Upper lobe of left lung (tissue), 6 donors: ENCODE measurements around the gene IL1RAPL1. TPM values are rescaled to one million over a fixed set of nuclear protein-coding genes. Genes with fewer than 3 reads are reported as not detected.

Experiments
- ATAC-seq, 2 donors: fragments of 200-7000 bp; cut with Tn5 transposase; one replicate each; pipeline ENCODE4 v1.9.1; 2022; ENCODE audit warnings: mild to moderate bottlenecking in 2 of 2, moderate library complexity in 2 of 2; ENCODE audit not compliant: low FRiP score in 2 of 2
- DNase-seq, 2 donors: peaks; one replicate each; pipeline ENCODE4 v3.0.0-alpha.2; 2019 to 2020
- H3K27ac ChIP-seq, 4 donors: fragments of 200-600 bp; sonication (generic); one replicate each; pipeline ENCODE4 v1.5.1; 2016 to 2019
- H3K27me3 ChIP-seq, 4 donors: fragments of 200-600 bp; sonication (generic); one replicate each; pipeline ENCODE4 v1.5.1; 2017 to 2019
- H3K36me3 ChIP-seq, 4 donors: fragments of 200-600 bp; sonication (generic); one replicate each; pipeline ENCODE4 v1.5.1; 2016 to 2019
- H3K4me1 ChIP-seq, 4 donors: fragments of 200-600 bp; sonication (generic); one replicate each; pipeline ENCODE4 v1.5.1; 2018 to 2019
- H3K4me3 ChIP-seq, 4 donors: fragments of 200-600 bp; sonication (generic); one replicate each; pipeline ENCODE4 v1.5.1; 2017 to 2019; ENCODE audit warnings: mild to moderate bottlenecking in 2 of 4, moderate library complexity in 1 of 4
- H3K9me3 ChIP-seq, 4 donors: fragments of 200-600 bp; sonication (generic); one replicate each; pipeline ENCODE4 v1.5.1; 2018 to 2019
- CTCF ChIP-seq, 6 experiments: fragments of 450-650 bp in 4 of 6; fragments of 200-600 bp in 2 of 6; sonication (generic) in 2 of 6; IDR thresholded peaks; one replicate each; pipeline ENCODE4 v1.5.1; 2016 to 2019; ENCODE audit warnings: antibody characterized with exemption in 6 of 6
- EP300 ChIP-seq, 4 donors: sonication (generic); formaldehyde crosslinking; IDR thresholded peaks; one replicate each; pipeline ENCODE4 v1.5.1; 2017; ENCODE audit warnings: antibody characterized with exemption in 4 of 4, control low read depth in 2 of 4
- POLR2A ChIP-seq, 4 donors: fragments of 450-650 bp; IDR thresholded peaks; one replicate each; pipeline ENCODE4 v1.5.1; 2016 to 2017; ENCODE audit warnings: antibody characterized with exemption in 4 of 4, mild to moderate bottlenecking in 2 of 4
- POLR2AphosphoS5 ChIP-seq, 2 donors: sonication (generic); formaldehyde crosslinking; IDR thresholded peaks; one replicate each; pipeline ENCODE4 v1.5.1; 2017; ENCODE audit warnings: antibody characterized with exemption in 2 of 2
- WGBS, 2 donors: methylation state at CpG; one replicate each; pipeline ENCODE4 v1.1.5; 2017 to 2018; 5-methylcytosine and 5-hydroxymethylcytosine counted together
- total RNA-seq, 6 donors: library from RNA; depleted of rRNA in 4 of 6; stranded (reverse); fragments of >200 nt in 4 of 6; gene quantifications; one replicate each; pipeline versions ENCODE4 v1.1.0 to v1.2.1, GENCODE V29; 2016 to 2021
- donor health status: DM: no; HTN: no; CAD: no; lungs with moderate emphysema.
- donor health status: DM: no; HTN: yes; CAD: no; lungs with severe emphysema.

The IL1RAPL1 gene
- total RNA-seq, 6 donors from 2014 or later, result 0.09 to 0.46 (median 0.33) TPM; not detected in 3

GRCh38 chrX:29813174-29813573, 1225.9 kb downstream of the IL1RAPL1 start:
- Histone ChIP-seq H3K4me3 (no peak overlapping the region), H3K36me3 (no peaks in the 10 kb centered on the region), H3K27me3 (no peaks in the 10 kb centered on the region), H3K4me1 (no peaks in the 10 kb centered on the region), H3K27ac (no peak overlapping the region), H3K9me3 (no peaks in the 10 kb centered on the region)
- TF ChIP-seq POLR2A (IDR thresholded peaks at IDR 0.05) (no peak), EP300 (IDR thresholded peaks at IDR 0.05) (no peak), POLR2AphosphoS5 (IDR thresholded peaks at IDR 0.05) (no peak), CTCF (IDR thresholded peaks at IDR 0.05) (no peak)
- ATAC-seq, result no peak
- DNase-seq, result no peak

GRCh38 chrX:29824176-29824906, 1237.1 kb downstream of the IL1RAPL1 start:
- 48 to 65% methylated on average over 6 of the region's 6 CpGs for WGBS, 2 donors
- no peak for DNase-seq
- TF ChIP-seq CTCF (IDR thresholded peaks at IDR 0.05) (no peak), POLR2A (IDR thresholded peaks at IDR 0.05) (no peak), POLR2AphosphoS5 (IDR thresholded peaks at IDR 0.05) (no peak), EP300 (IDR thresholded peaks at IDR 0.05) (no peak)
- Histone ChIP-seq H3K36me3 (no peaks in the 10 kb centered on the region), H3K27ac (no peak overlapping the region), H3K4me3 (no peak overlapping the region), H3K27me3 (no peaks in the 10 kb centered on the region), H3K4me1 (no peaks in the 10 kb centered on the region), H3K9me3 (no peaks in the 10 kb centered on the region)
- ATAC-seq, result no peak

- WGBS, 2 donors, result 90 to 95% methylated on average over 5 of the region's 5 CpGs
- no peak for TF ChIP-seq POLR2A (IDR thresholded peaks at IDR 0.05)
- no peak for TF ChIP-seq EP300 (IDR thresholded peaks at IDR 0.05)
- TF ChIP-seq CTCF (IDR thresholded peaks at IDR 0.05), result no peak
- TF ChIP-seq POLR2AphosphoS5 (IDR thresholded peaks at IDR 0.05), result no peak
- DNase-seq (no peak), ATAC-seq (no peak)
- Histone ChIP-seq H3K4me1 (no peaks in the 10 kb centered on the region), H3K27ac (no peak overlapping the region), H3K4me3 (no peak overlapping the region), H3K27me3 (no peaks in the 10 kb centered on the region), H3K36me3 (no peaks in the 10 kb centered on the region), H3K9me3 (no peaks in the 10 kb centered on the region)
These were observed 1239.5 kb downstream of the IL1RAPL1 start for GRCh38 chrX:29826742-29827141.

- Histone ChIP-seq H3K36me3 (no peaks in the 10 kb centered on the region), H3K27me3 (no peaks in the 10 kb centered on the region), H3K4me3 (no peak overlapping the region), H3K9me3 (peaks cover 0 to 5% (median 0%) of the 10 kb centered on the region in 4 donors), H3K4me1 (no peaks in the 10 kb centered on the region), H3K27ac (no peak overlapping the region)
- TF ChIP-seq POLR2A (IDR thresholded peaks at IDR 0.05) (no peak), CTCF (IDR thresholded peaks at IDR 0.05) (no peak), POLR2AphosphoS5 (IDR thresholded peaks at IDR 0.05) (no peak), EP300 (IDR thresholded peaks at IDR 0.05) (no peak)
- WGBS, 2 donors, result 67 to 73% methylated on average over 2 of the region's 2 CpGs
- ATAC-seq, result no peak
- DNase-seq, result no peak
These were observed 1247.1 kb downstream of the IL1RAPL1 start for GRCh38 chrX:29834311-29834710.

GRCh38 chrX:29834764-29835163, 1247.5 kb downstream of the IL1RAPL1 start:
- Histone ChIP-seq H3K9me3 (peaks cover 0 to 5% (median 0%) of the 10 kb centered on the region in 4 donors), H3K27me3 (no peaks in the 10 kb centered on the region), H3K36me3 (no peaks in the 10 kb centered on the region), H3K4me1 (no peaks in the 10 kb centered on the region), H3K4me3 (no peak overlapping the region), H3K27ac (no peak overlapping the region)
- DNase-seq (no peak), ATAC-seq (no peak)
- TF ChIP-seq POLR2A (IDR thresholded peaks at IDR 0.05) (no peak), CTCF (IDR thresholded peaks at IDR 0.05) (no peak), POLR2AphosphoS5 (IDR thresholded peaks at IDR 0.05) (no peak), EP300 (IDR thresholded peaks at IDR 0.05) (no peak)
